Measurements from ENCODE around the gene COL25A1.
"Not testable (repeated sequence)": the region's sequence is repeated elsewhere in the genome, so short reads cannot be mapped to it uniquely, and the experiment has no call there.

Gene COL25A1

GRCh38 chr4:108950158-108950915 lies 352.1 kb downstream of the COL25A1 start:
- DNase-seq (ENCODE audit: low read depth in 2 of 2): no peak

- DNase-seq (ENCODE audit: low read depth in 2 of 2): no peak
Measured at GRCh38 chr4:108947526-108947925, 354.9 kb downstream of the COL25A1 start.

- DNase-seq (ENCODE audit: low read depth in 2 of 2): no peak
Measured at GRCh38 chr4:108946237-108946636, 356.2 kb downstream of the COL25A1 start.

- DNase-seq (ENCODE audit: low read depth in 2 of 2): no peak
Measured at GRCh38 chr4:108943976-108944591, 358.4 kb downstream of the COL25A1 start.

GRCh38 chr4:108943371-108943770 lies 359.1 kb downstream of the COL25A1 start:
- DNase-seq (ENCODE audit: low read depth in 2 of 2): no peak

- DNase-seq (ENCODE audit: low read depth in 2 of 2): no peak
Measured at GRCh38 chr4:108941904-108942430, 360.5 kb downstream of the COL25A1 start.

GRCh38 chr4:108940634-108941033 lies 361.8 kb downstream of the COL25A1 start:
- no peak for DNase-seq (ENCODE audit: low read depth in 2 of 2)

- DNase-seq (ENCODE audit: low read depth in 2 of 2): no peak
Measured at GRCh38 chr4:108940149-108940548, 362.3 kb downstream of the COL25A1 start.

- DNase-seq (ENCODE audit: low read depth in 2 of 2): no peak
Measured at GRCh38 chr4:108937066-108937465, 365.4 kb downstream of the COL25A1 start.

- not testable (repeated sequence) for DNase-seq (ENCODE audit: low read depth in 2 of 2)
Measured at GRCh38 chr4:108933925-108934324, 368.5 kb downstream of the COL25A1 start.

GRCh38 chr4:108933046-108933445 lies 369.4 kb downstream of the COL25A1 start:
- no peak for DNase-seq (ENCODE audit: low read depth in 2 of 2)

GRCh38 chr4:108931926-108932325 lies 370.5 kb downstream of the COL25A1 start:
- no peak for DNase-seq (ENCODE audit: low read depth in 2 of 2)

- DNase-seq (ENCODE audit: low read depth in 2 of 2): no peak
Measured at GRCh38 chr4:108930186-108930585, 372.3 kb downstream of the COL25A1 start.

- no peak for DNase-seq (ENCODE audit: low read depth in 2 of 2)
Measured at GRCh38 chr4:108926781-108927180, 375.7 kb downstream of the COL25A1 start.

- DNase-seq (ENCODE audit: low read depth in 2 of 2): no peak
Measured at GRCh38 chr4:108926061-108926460, 376.4 kb downstream of the COL25A1 start.

- DNase-seq (ENCODE audit: low read depth in 2 of 2): no peak
Measured at GRCh38 chr4:108922191-108922590, 380.3 kb downstream of the COL25A1 start.

GRCh38 chr4:108920395-108921087 lies 381.9 kb downstream of the COL25A1 start:
- DNase-seq (ENCODE audit: low read depth in 2 of 2): no peak

- DNase-seq (ENCODE audit: low read depth in 2 of 2): no peak
Measured at GRCh38 chr4:108919226-108919893, 383.1 kb downstream of the COL25A1 start.

GRCh38 chr4:108917255-108917654 lies 385.2 kb downstream of the COL25A1 start:
- DNase-seq (ENCODE audit: low read depth in 2 of 2): no peak

- no peak for DNase-seq (ENCODE audit: low read depth in 2 of 2)
Measured at GRCh38 chr4:108916638-108917037, 385.8 kb downstream of the COL25A1 start.

- DNase-seq (ENCODE audit: low read depth in 2 of 2): no peak
Measured at GRCh38 chr4:108906866-108907367, 395.5 kb downstream of the COL25A1 start.

- no peak for DNase-seq (ENCODE audit: low read depth in 2 of 2)
Measured at GRCh38 chr4:108906006-108906405, 396.5 kb downstream of the COL25A1 start.

All from activated CD8-positive, alpha-beta memory T cell treated with anti-CD3 and anti-CD28 coated beads for 4 hours (primary cell).